H1 (cell line): ENCODE data around the gene ANAPC5. TPM values are rescaled to one million over a fixed set of nuclear protein-coding genes. Genes with fewer than 3 reads are reported as not detected.

ENCODE experiments used
- CHD7 ChIP-seq: fragments of 300-600 bp; sonication (generic); IDR thresholded peaks from 2 replicates; pipeline ENCODE4 v1.7.1; 2012; ENCODE audit warnings: low read length, moderate library complexity, mild to moderate bottlenecking, inconsistent platforms; ENCODE audit not compliant: insufficient replicate concordance
- EGR1 ChIP-seq: IDR thresholded peaks from 2 replicates; pipeline ENCODE4 v1.6.1; 2011; ENCODE audit warnings: low read depth, low read length, borderline replicate concordance
- EZH2 ChIP-seq: fragments of 200-600 bp; sonication (generic); IDR thresholded peaks from 2 replicates; pipeline ENCODE4 v1.7.1; 2012; ENCODE audit warnings: low read depth, mild to moderate bottlenecking, moderate library complexity, low read length, inconsistent platforms; ENCODE audit not compliant: severe bottlenecking
- KDM4A ChIP-seq: IDR thresholded peaks from one replicate; pipeline ENCODE4 v1.7.1; 2012; ENCODE audit warnings: low read depth, mild to moderate bottlenecking, moderate library complexity, low read length, inconsistent platforms; ENCODE audit not compliant: severe bottlenecking
- NANOG ChIP-seq: IDR thresholded peaks from 2 replicates; pipeline ENCODE4 v1.6.1; 2011; ENCODE audit warnings: low read length, low read depth, mild to moderate bottlenecking, inconsistent platforms; ENCODE audit not compliant: insufficient read depth, poor library complexity, severe bottlenecking
- SIX5 ChIP-seq: IDR thresholded peaks from 2 replicates; pipeline ENCODE4 v1.6.1; 2011; ENCODE audit warnings: mild to moderate bottlenecking, low read depth, low read length
- TBP ChIP-seq: IDR thresholded peaks from 2 replicates; pipeline ENCODE4 v1.6.1; 2011; ENCODE audit warnings: low read depth, low read length, improper control_type of control experiment
- ZNF274 ChIP-seq: IDR thresholded peaks from 2 replicates; pipeline ENCODE4 v1.7.0; 2012; ENCODE audit warnings: low read length, borderline replicate concordance; ENCODE audit errors: extremely low read depth
- polyA plus RNA-seq, 7 experiments: library from polyadenylated mRNA; depleted of rRNA in 3 of 7; stranded (reverse) in 5 of 7; unstranded in 2 of 7; fragments of >200 nt in 5 of 7; fragments of 200-250 nt in 2 of 7; gene quantifications; 1 replicate in 5 of 7; 2 replicates in 1 of 7; 4 replicates in 1 of 7; pipeline versions ENCODE4 v1.2.1 to v1.2.3, GENCODE V29; 2011 to 2013; ENCODE audit warnings: missing spikeins in 2 of 7, mixed read lengths in 2 of 7
- total RNA-seq: library from RNA; stranded (reverse); fragmentation: NEBNext Ultra II Directional; extraction: Animal tissue kit (Norgen Biotek cat#: 25700); gene quantifications from 2 replicates; pipeline ENCODE4 v1.2.1, GENCODE V29; 2021

Gene ANAPC5
- total and polyA plus RNA-seq, 2 of the 8 experiments (the other 6 are each of a cell fraction or from before 2014, with no cell fraction given), result 103 to 127 TPM

- no peak for TF ChIP-seq CHD7
- no peak for TF ChIP-seq SIX5
- no peak for TF ChIP-seq NANOG
- TF ChIP-seq EZH2, result no peak
- no peak for TF ChIP-seq ZNF274
- TF ChIP-seq EGR1, result peak; percentile 38; the same call in 1 of the 2 replicates
- peak; percentile 53 for TF ChIP-seq KDM4A
- TF ChIP-seq TBP, result 0 out of 2 replicates have a peak, but pooled peaks have one; percentile 28
Observed at GRCh38 chr12:121296618-121297434, 55.4 kb downstream of the ANAPC5 start, which contains the start of gene CAMKK2 (continued).
